Neutrophil (primary cell): ENCODE results near the gene STX8.

ENCODE experiments used
- H3K27ac ChIP-seq: fragments of 200-600 bp; sonication (generic); 2 replicates; pipeline ENCODE4 v1.5.1; 2016; ENCODE audit warnings: mild to moderate bottlenecking, moderate library complexity
- H3K27me3 ChIP-seq: fragments of 200-600 bp; sonication (generic); 2 replicates; pipeline ENCODE4 v1.6.0; 2016; ENCODE audit warnings: mild to moderate bottlenecking
- H3K36me3 ChIP-seq: fragments of 200-600 bp; sonication (generic); 2 replicates; pipeline ENCODE4 v1.5.1; 2017
- H3K4me1 ChIP-seq, 2 experiments: fragments of 200-600 bp in 1 of 2; sonication (generic) in 1 of 2; 1 replicate in 1 of 2; 2 replicates in 1 of 2; pipeline versions ENCODE4 v1.5.1 to v1.6.1; 2013 to 2016; ENCODE audit warnings: low read depth in 1 of 2, low read length in 1 of 2, mild to moderate bottlenecking in 1 of 2, moderate library complexity in 1 of 2; ENCODE audit not compliant: control insufficient read depth in 1 of 2, insufficient read depth in 1 of 2
- H3K4me3 ChIP-seq, 2 experiments: fragments of 200-600 bp in 1 of 2; sonication (generic) in 1 of 2; 1 replicate in 1 of 2; 2 replicates in 1 of 2; pipeline ENCODE4 v1.5.1; 2013 to 2016; ENCODE audit warnings: low read depth in 1 of 2, low read length in 1 of 2, mild to moderate bottlenecking in 1 of 2, moderate library complexity in 1 of 2
- H3K9me3 ChIP-seq: fragments of 200-600 bp; sonication (generic); 2 replicates; pipeline ENCODE4 v1.5.1; 2016
- TF ChIP-seq, protein P1 (sequence below): fragments of 200-600 bp; sonication (generic); IDR thresholded peaks from 2 replicates; pipeline ENCODE4 v1.5.1; 2016; ENCODE audit warnings: antibody characterized with exemption

STX8 gene

DNA sequence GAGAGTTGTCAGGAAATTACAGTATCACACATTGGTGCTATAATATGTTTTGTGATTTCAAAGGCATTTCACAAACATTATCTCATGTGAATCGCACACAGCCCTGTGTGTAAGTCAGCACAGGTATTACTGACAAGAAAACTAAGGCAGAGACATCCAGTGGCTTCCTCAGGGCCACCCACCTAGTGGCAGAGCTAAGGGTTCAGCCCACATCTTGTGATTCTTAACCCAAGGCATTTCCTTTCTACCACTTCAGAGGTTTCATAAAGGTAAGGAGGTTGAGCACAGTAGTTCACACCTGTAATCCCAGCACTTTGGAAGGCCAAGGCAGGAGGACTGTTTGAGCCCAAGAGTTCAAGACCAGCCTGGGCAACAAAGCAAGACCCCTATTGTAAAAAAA, 58.2 kb downstream of the STX8 start:
- no peaks in the 10 kb centered on the region for H3K27me3 ChIP-seq
- no peaks in the 10 kb centered on the region for H3K36me3 ChIP-seq
- TF ChIP-seq, protein P1, sequence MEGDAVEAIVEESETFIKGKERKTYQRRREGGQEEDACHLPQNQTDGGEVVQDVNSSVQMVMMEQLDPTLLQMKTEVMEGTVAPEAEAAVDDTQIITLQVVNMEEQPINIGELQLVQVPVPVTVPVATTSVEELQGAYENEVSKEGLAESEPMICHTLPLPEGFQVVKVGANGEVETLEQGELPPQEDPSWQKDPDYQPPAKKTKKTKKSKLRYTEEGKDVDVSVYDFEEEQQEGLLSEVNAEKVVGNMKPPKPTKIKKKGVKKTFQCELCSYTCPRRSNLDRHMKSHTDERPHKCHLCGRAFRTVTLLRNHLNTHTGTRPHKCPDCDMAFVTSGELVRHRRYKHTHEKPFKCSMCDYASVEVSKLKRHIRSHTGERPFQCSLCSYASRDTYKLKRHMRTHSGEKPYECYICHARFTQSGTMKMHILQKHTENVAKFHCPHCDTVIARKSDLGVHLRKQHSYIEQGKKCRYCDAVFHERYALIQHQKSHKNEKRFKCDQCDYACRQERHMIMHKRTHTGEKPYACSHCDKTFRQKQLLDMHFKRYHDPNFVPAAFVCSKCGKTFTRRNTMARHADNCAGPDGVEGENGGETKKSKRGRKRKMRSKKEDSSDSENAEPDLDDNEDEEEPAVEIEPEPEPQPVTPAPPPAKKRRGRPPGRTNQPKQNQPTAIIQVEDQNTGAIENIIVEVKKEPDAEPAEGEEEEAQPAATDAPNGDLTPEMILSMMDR = no peak
- no peak overlapping the region for H3K4me3 ChIP-seq
- no peaks in the 10 kb centered on the region for H3K4me1 ChIP-seq
- H3K27ac ChIP-seq = no peak overlapping the region
- no peaks in the 10 kb centered on the region for H3K9me3 ChIP-seq

DNA sequence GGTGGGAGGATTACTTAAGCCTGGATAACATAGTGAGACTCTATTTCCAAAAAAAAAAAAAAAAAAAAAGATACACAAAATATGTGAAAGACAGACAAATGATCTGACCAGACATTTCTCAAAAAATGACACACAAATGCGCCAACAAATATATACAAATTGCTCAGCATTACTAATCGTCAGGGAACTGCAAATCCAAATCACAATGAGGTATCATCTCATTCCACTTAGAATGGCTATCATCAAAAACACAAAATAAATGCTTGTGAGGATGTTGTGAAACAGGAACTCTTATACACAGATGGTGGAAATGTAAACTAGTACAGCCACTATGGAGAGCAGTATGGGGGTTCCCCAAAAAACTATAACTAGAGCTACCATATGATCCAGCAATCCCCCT, 62.4 kb downstream of the STX8 start:
- no peaks in the 10 kb centered on the region for H3K4me1 ChIP-seq
- H3K27me3 ChIP-seq = no peaks in the 10 kb centered on the region
- H3K27ac ChIP-seq = no peak overlapping the region
- no peaks in the 10 kb centered on the region for H3K9me3 ChIP-seq
- no peaks in the 10 kb centered on the region for H3K36me3 ChIP-seq
- TF ChIP-seq, protein P1 = no peak
- H3K4me3 ChIP-seq = no peak overlapping the region

DNA sequence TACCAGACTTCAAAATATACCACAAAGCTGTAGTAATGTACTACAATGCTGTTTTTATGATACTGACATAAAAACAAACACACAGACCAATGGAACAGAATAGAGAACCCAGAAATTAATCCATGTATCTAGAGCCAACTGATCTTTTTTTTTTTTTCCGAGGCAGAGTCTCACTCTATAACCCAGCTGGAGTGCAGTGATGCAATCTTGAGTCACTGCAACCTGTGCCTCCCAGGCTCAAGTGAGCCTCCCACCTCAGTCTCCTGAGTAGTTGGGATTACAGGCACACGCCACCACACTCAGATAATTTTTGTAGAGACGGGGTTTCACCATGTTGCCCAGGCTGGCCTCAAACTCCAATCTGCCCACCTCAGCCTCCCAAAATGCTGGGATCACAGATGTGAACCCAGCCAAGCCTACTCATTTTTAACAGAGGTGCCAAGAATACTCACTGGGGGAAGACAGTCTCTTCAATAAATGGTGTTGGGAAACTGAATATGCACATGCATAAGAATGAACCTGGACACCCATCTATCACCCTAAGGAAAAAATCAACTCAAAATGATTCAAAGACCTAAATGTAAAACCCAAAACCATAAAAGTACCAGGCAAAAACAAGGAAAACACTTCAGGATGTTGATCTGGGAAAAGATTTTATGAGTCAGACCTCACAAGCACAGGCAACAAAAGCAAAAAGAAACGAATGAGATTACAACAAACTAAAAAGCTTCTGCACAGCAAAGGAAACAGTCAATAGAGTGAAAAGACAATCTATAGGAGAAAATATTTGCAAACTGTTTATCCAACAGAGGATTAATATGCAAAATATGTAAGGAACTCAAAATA, 63.1 kb downstream of the STX8 start:
- no peak overlapping the region for H3K27ac ChIP-seq
- no peaks in the 10 kb centered on the region for H3K36me3 ChIP-seq
- no peak overlapping the region for H3K4me3 ChIP-seq
- no peaks in the 10 kb centered on the region for H3K9me3 ChIP-seq
- no peaks in the 10 kb centered on the region for H3K27me3 ChIP-seq
- TF ChIP-seq, protein P1 = no peak
- H3K4me1 ChIP-seq = no peaks in the 10 kb centered on the region

DNA sequence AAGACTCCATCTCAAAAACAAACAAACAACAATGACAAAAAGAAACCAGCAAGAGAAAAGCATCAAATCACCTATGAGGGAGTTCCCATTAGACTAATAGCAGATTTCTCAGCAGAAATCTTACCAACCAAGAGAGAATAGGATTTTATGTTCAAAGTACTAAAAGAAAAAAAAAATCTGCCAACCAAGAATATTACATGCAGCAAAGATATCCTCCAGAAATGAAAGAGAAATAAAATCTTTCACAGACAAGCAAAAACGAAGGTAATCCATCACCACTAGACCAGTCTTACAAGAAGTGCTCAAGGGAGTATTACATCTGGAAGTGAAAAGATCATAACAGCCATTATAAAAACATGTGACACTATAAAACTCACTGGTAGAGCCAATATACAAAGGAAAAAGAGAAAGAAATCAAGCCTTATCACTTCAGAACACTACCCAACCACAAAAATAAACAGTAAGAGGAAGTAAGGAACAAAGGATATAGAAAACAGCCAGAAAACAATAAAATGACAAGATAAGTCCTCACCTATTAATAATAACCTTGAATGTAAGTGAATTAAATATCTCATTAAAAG, 66.3 kb downstream of the STX8 start:
- H3K36me3 ChIP-seq = no peaks in the 10 kb centered on the region
- H3K27me3 ChIP-seq = no peaks in the 10 kb centered on the region
- no peaks in the 10 kb centered on the region for H3K4me1 ChIP-seq
- TF ChIP-seq, protein P1 = no peak
- no peak overlapping the region for H3K27ac ChIP-seq
- no peak overlapping the region for H3K4me3 ChIP-seq
- no peaks in the 10 kb centered on the region for H3K9me3 ChIP-seq

DNA sequence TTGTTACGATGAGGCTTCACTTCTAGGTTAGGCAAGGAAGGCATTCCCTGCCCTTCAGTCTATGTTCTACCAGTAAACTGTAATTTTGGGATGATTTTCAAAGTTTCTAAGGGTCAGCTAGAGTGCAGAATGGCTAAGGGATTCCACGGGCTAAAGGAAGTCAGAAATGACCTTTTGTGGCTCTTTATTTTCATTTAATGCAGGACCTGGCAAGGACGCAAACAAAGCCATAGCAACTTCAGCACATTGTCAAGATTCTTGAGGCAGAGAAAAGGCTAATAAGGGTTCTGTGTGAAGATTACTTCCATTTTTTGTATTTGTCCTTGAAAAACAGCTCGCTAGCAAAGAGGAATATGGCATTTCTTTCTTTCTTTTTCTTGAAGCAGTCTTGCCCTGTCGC, 76.6 kb downstream of the STX8 start:
- Histone ChIP-seq H3K4me1 (no peaks in the 10 kb centered on the region), H3K27me3 (no peaks in the 10 kb centered on the region), H3K4me3 (no peak overlapping the region), H3K27ac (no peak overlapping the region), H3K9me3 (no peaks in the 10 kb centered on the region), H3K36me3 (peaks cover 9% of the 10 kb centered on the region)
- TF ChIP-seq, protein P1 = no peak
